Mucosa of stomach (tissue), 1 donor: ENCODE results near the gene NUP98.
"Not testable (repeated sequence)": the region's sequence is repeated elsewhere in the genome, so short reads cannot be mapped to it uniquely, and the experiment has no call there.

ENCODE experiments used
- H3K27me3 ChIP-seq: one replicate; pipeline ENCODE4 v1.7.0; 2013; ENCODE audit warnings: mild to moderate bottlenecking, low read length; ENCODE audit not compliant: control insufficient read depth, insufficient read depth
- H3K36me3 ChIP-seq: one replicate; pipeline ENCODE4 v1.7.0; 2013; ENCODE audit warnings: low read length; ENCODE audit not compliant: control insufficient read depth, insufficient read depth
- H3K4me1 ChIP-seq: one replicate; pipeline ENCODE4 v1.7.0; 2013; ENCODE audit warnings: mild to moderate bottlenecking, low read length; ENCODE audit not compliant: control insufficient read depth, insufficient read depth
- H3K4me3 ChIP-seq: one replicate; pipeline ENCODE4 v1.7.0; 2013; ENCODE audit warnings: low read length
- H3K9ac ChIP-seq: one replicate; pipeline ENCODE4 v1.7.0; 2013; ENCODE audit warnings: mild to moderate bottlenecking, low read length, moderate library complexity
- H3K9me3 ChIP-seq: one replicate; pipeline ENCODE4 v1.7.0; 2013; ENCODE audit warnings: mild to moderate bottlenecking, low read length, moderate library complexity; ENCODE audit not compliant: control insufficient read depth
- donor health status: Pancreatic carcinoma.

The NUP98 gene

GRCh38 chr11:3786781-3787428, 10.4 kb downstream of the NUP98 start:
- Histone ChIP-seq H3K9me3 (no peaks in the 10 kb centered on the region), H3K27me3 (no peaks in the 10 kb centered on the region), H3K4me1 (peaks cover 5% of the 10 kb centered on the region), H3K4me3 (no peak overlapping the region), H3K36me3 (no peaks in the 10 kb centered on the region), H3K9ac (no peak overlapping the region)

- no peak overlapping the region for H3K9ac ChIP-seq
- H3K9me3 ChIP-seq, result no peaks in the 10 kb centered on the region
- H3K4me3 ChIP-seq, result no peak overlapping the region
- peaks cover 5% of the 10 kb centered on the region for H3K4me1 ChIP-seq
- no peaks in the 10 kb centered on the region for H3K36me3 ChIP-seq
- H3K27me3 ChIP-seq, result no peaks in the 10 kb centered on the region
Measured at GRCh38 chr11:3783611-3784010, 13.7 kb downstream of the NUP98 start.

- Histone ChIP-seq H3K4me3 (no peak overlapping the region), H3K36me3 (no peaks in the 10 kb centered on the region), H3K4me1 (peaks cover 5% of the 10 kb centered on the region), H3K27me3 (no peaks in the 10 kb centered on the region), H3K9me3 (no peaks in the 10 kb centered on the region), H3K9ac (no peak overlapping the region)
Measured at GRCh38 chr11:3782963-3783362, 14.4 kb downstream of the NUP98 start.

- Histone ChIP-seq H3K4me3 (no peak overlapping the region), H3K4me1 (no peaks in the 10 kb centered on the region), H3K36me3 (no peaks in the 10 kb centered on the region), H3K9me3 (no peaks in the 10 kb centered on the region), H3K9ac (no peak overlapping the region), H3K27me3 (no peaks in the 10 kb centered on the region)
Measured at GRCh38 chr11:3781423-3781822, 15.9 kb downstream of the NUP98 start.

GRCh38 chr11:3775736-3776406, 21.5 kb downstream of the NUP98 start:
- no peak overlapping the region for H3K9ac ChIP-seq
- H3K36me3 ChIP-seq, result peaks cover 4% of the 10 kb centered on the region
- H3K4me1 ChIP-seq, result no peaks in the 10 kb centered on the region
- H3K9me3 ChIP-seq, result no peaks in the 10 kb centered on the region
- H3K4me3 ChIP-seq, result no peak overlapping the region
- H3K27me3 ChIP-seq, result no peaks in the 10 kb centered on the region

GRCh38 chr11:3773180-3773579, 24.2 kb downstream of the NUP98 start:
- Histone ChIP-seq H3K4me1 (no peaks in the 10 kb centered on the region), H3K4me3 (no peak overlapping the region), H3K36me3 (peaks cover 4% of the 10 kb centered on the region), H3K27me3 (no peaks in the 10 kb centered on the region), H3K9ac (no peak overlapping the region), H3K9me3 (no peaks in the 10 kb centered on the region)

GRCh38 chr11:3767536-3767935, 29.8 kb downstream of the NUP98 start:
- Histone ChIP-seq H3K4me3 (no peak overlapping the region), H3K27me3 (no peaks in the 10 kb centered on the region), H3K9ac (no peak overlapping the region), H3K9me3 (no peaks in the 10 kb centered on the region), H3K36me3 (peaks cover 7% of the 10 kb centered on the region), H3K4me1 (no peaks in the 10 kb centered on the region)

- not testable (repeated sequence) for H3K36me3 ChIP-seq, H3K4me3 ChIP-seq, H3K9ac ChIP-seq, H3K27me3 ChIP-seq, H3K9me3 ChIP-seq, H3K4me1 ChIP-seq
Measured at GRCh38 chr11:3766836-3767235, 30.5 kb downstream of the NUP98 start.

GRCh38 chr11:3764266-3764665, 33.1 kb downstream of the NUP98 start:
- H3K4me3 ChIP-seq, result no peak overlapping the region
- peaks cover 7% of the 10 kb centered on the region for H3K36me3 ChIP-seq
- no peaks in the 10 kb centered on the region for H3K27me3 ChIP-seq
- H3K9ac ChIP-seq, result no peak overlapping the region
- H3K9me3 ChIP-seq, result no peaks in the 10 kb centered on the region
- no peaks in the 10 kb centered on the region for H3K4me1 ChIP-seq

GRCh38 chr11:3755151-3755550, 42.2 kb downstream of the NUP98 start:
- H3K36me3 ChIP-seq, result no peaks in the 10 kb centered on the region
- H3K9me3 ChIP-seq, result no peaks in the 10 kb centered on the region
- H3K4me1 ChIP-seq, result no peaks in the 10 kb centered on the region
- H3K9ac ChIP-seq, result no peak overlapping the region
- H3K4me3 ChIP-seq, result no peak overlapping the region
- no peaks in the 10 kb centered on the region for H3K27me3 ChIP-seq

GRCh38 chr11:3753110-3753509, 44.2 kb downstream of the NUP98 start:
- Histone ChIP-seq H3K4me1 (no peaks in the 10 kb centered on the region), H3K9ac (no peak overlapping the region), H3K27me3 (no peaks in the 10 kb centered on the region), H3K4me3 (no peak overlapping the region), H3K36me3 (no peaks in the 10 kb centered on the region), H3K9me3 (no peaks in the 10 kb centered on the region)

GRCh38 chr11:3747704-3748103, 49.6 kb downstream of the NUP98 start:
- no peaks in the 10 kb centered on the region for H3K9me3 ChIP-seq
- H3K36me3 ChIP-seq, result no peaks in the 10 kb centered on the region
- no peaks in the 10 kb centered on the region for H3K4me1 ChIP-seq
- H3K9ac ChIP-seq, result no peak overlapping the region
- no peaks in the 10 kb centered on the region for H3K27me3 ChIP-seq
- no peak overlapping the region for H3K4me3 ChIP-seq
